Thymus (tissue), 11 donors: ENCODE measurements around the gene OR5I1. TPM values are rescaled to one million over a fixed set of nuclear protein-coding genes. Genes with fewer than 3 reads are reported as not detected.
"Not testable (repeated sequence)": the region's sequence is repeated elsewhere in the genome, so short reads cannot be mapped to it uniquely, and the experiment has no call there.

ENCODE experiments used
- DNase-seq, 9 donors: peaks; one replicate each; pipeline ENCODE4 v3.0.0-alpha.2; 2013; ENCODE audit warnings: low spot score in 9 of 9, low read depth in 6 of 9, missing footprints in 1 of 9
- H3K27ac ChIP-seq, 2 donors: one replicate each; pipeline ENCODE4 v1.5.1; 2013; ENCODE audit warnings: control low read depth in 1 of 2, low read depth in 1 of 2, low read length in 1 of 2, mild to moderate bottlenecking in 1 of 2, moderate library complexity in 1 of 2
- H3K27me3 ChIP-seq, 2 donors: one replicate each; pipeline ENCODE4 v1.5.1; 2013; ENCODE audit warnings: low read length in 1 of 2; ENCODE audit not compliant: control insufficient read depth in 2 of 2, insufficient read depth in 1 of 2
- H3K36me3 ChIP-seq, 2 donors: one replicate each; pipeline ENCODE4 v1.5.1; 2013; ENCODE audit warnings: low read length in 1 of 2, mild to moderate bottlenecking in 1 of 2, moderate library complexity in 1 of 2; ENCODE audit not compliant: control insufficient read depth in 2 of 2, insufficient read depth in 2 of 2
- H3K4me1 ChIP-seq, 2 donors: one replicate each; pipeline ENCODE4 v1.5.1; 2013; ENCODE audit warnings: low read length in 2 of 2; ENCODE audit not compliant: control insufficient read depth in 2 of 2, insufficient read depth in 2 of 2
- H3K4me3 ChIP-seq, 2 donors: one replicate each; pipeline ENCODE4 v1.5.1; 2013; ENCODE audit warnings: low read length in 2 of 2, control low read depth in 1 of 2, mild to moderate bottlenecking in 1 of 2
- H3K9me3 ChIP-seq, 2 donors: one replicate each; pipeline ENCODE4 v1.5.1; 2013; ENCODE audit warnings: low read length in 1 of 2, mild to moderate bottlenecking in 1 of 2; ENCODE audit not compliant: control insufficient read depth in 2 of 2, insufficient read depth in 1 of 2
- WGBS: extraction: QIAGEN DNeasy Blood & Tissue Kit; methylation state at CpG from one replicate; pipeline ENCODE4 v1.1.7; 2013; 5-methylcytosine and 5-hydroxymethylcytosine counted together
- polyA plus RNA-seq: library from polyadenylated mRNA; stranded (reverse); fragments of 200-250 nt; gene quantifications from one replicate; pipeline ENCODE4 v1.2.3, GENCODE V29; 2013
- total RNA-seq: library from RNA; stranded (reverse); fragments of 120-200 nt; gene quantifications from one replicate; pipeline ENCODE4 v1.2.4, GENCODE V29; 2013
- donor health status: healthy.

The OR5I1 gene
- total and polyA plus RNA-seq, 2 donors = not detected

DNA sequence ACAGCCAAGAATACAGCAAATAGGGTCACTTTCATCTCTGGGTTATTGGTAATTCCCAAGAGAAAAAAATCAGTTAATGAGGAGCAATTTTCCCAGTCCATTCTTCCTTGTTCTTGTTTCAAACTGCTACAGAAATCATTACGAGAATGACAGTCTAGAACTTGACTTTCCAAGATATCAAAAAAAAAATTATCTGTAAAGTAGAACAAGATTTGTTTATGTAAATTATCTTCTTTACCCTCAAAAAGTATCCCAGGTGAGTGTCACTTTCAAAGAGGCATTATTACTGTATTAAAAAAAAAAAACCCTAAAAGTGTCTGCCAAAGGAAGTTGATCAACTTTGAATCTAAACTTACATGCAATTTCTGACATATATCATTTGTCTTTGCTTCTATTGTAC is 21.7 kb downstream of the OR5I1 start, which contains the start of gene OR5W2:
OR5W2 (minus strand) TSS at position 101 of the 400 bp plus-strand sequence; CDS start at position 101, 0 bp downstream.
- H3K9me3 ChIP-seq = no peaks in the 10 kb centered on the region
- H3K4me1 ChIP-seq = no peaks in the 10 kb centered on the region
- H3K36me3 ChIP-seq = no peaks in the 10 kb centered on the region
- no peak within 1 kb of the TSS for H3K4me3 ChIP-seq
- WGBS = 84% methylated on average over 1 of the region's 1 CpG
- H3K27ac ChIP-seq = no peak within 1 kb of the TSS
- DNase-seq = no peak
- no peaks in the 10 kb centered on the region for H3K27me3 ChIP-seq

GRCh38 chr11:55902308-55902707 is 33.9 kb downstream of the OR5I1 start:
- H3K9me3 ChIP-seq = no peaks in the 10 kb centered on the region
- DNase-seq = no peak
- no peak overlapping the region for H3K27ac ChIP-seq
- WGBS = 49% methylated on average over 2 of the region's 2 CpGs
- H3K4me1 ChIP-seq = no peaks in the 10 kb centered on the region
- no peak overlapping the region for H3K4me3 ChIP-seq
- no peaks in the 10 kb centered on the region for H3K36me3 ChIP-seq
- H3K27me3 ChIP-seq = no peaks in the 10 kb centered on the region

DNA sequence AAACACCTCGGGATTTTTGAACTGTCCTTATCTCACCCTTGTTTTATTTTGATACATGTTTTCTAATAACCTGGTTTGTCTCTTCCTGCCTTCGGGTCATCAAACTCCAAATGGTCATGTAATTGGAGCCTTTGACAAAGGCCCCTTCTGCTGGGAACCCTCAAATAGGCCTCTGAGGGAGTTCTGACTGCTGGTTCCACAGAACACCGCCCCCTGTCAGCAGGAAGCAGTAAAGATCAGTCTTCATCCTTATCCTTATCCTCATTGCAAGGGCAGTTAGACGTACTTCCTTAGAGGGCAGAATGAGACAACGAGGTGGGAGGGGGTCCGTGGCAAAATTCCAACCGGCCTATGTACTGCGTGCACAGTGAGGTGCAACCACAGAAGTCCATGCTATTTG is 41.0 kb downstream of the OR5I1 start:
- H3K27me3 ChIP-seq = no peaks in the 10 kb centered on the region
- H3K4me3 ChIP-seq = no peak overlapping the region
- DNase-seq = no peak
- no peak overlapping the region for H3K27ac ChIP-seq
- no peaks in the 10 kb centered on the region for H3K4me1 ChIP-seq
- 66% methylated on average over 8 of the region's 8 CpGs for WGBS
- no peaks in the 10 kb centered on the region for H3K36me3 ChIP-seq
- peaks cover 0 to 4% of the 10 kb centered on the region in 2 donors for H3K9me3 ChIP-seq

- H3K27ac ChIP-seq, H3K4me1 ChIP-seq, H3K4me3 ChIP-seq, DNase-seq, H3K9me3 ChIP-seq, H3K36me3 ChIP-seq, H3K27me3 ChIP-seq: not testable (repeated sequence)
- 95% methylated on average over 9 of the region's 9 CpGs for WGBS
Measured at GRCh38 chr11:55885481-55885880, 50.7 kb downstream of the OR5I1 start.

Other genes with a start within 250 kb of the OR5I1 start
- not detected for gene OR5D13, start 163.0 kb downstream of the OR5I1 start, total RNA-seq
- gene OR5D13, start 163.0 kb downstream of the OR5I1 start, polyA plus RNA-seq = not detected
- gene OR5D14, start 140.8 kb downstream of the OR5I1 start, total RNA-seq = not detected
- gene OR5D14, start 140.8 kb downstream of the OR5I1 start, polyA plus RNA-seq = not detected
- not detected for gene OR5L1, start 125.0 kb downstream of the OR5I1 start, total RNA-seq
- not detected for gene OR5L1, start 125.0 kb downstream of the OR5I1 start, polyA plus RNA-seq
- gene OR5D18, start 116.8 kb downstream of the OR5I1 start, total RNA-seq = not detected
- gene OR5D18, start 116.8 kb downstream of the OR5I1 start, polyA plus RNA-seq = not detected
- gene OR5L2, start 109.2 kb downstream of the OR5I1 start, total RNA-seq = not detected
- gene OR5L2, start 109.2 kb downstream of the OR5I1 start, polyA plus RNA-seq = not detected
- not detected for gene OR5D16, start 97.6 kb downstream of the OR5I1 start, total RNA-seq
- not detected for gene OR5D16, start 97.6 kb downstream of the OR5I1 start, polyA plus RNA-seq
- not detected for gene TRIM51, start 53.1 kb downstream of the OR5I1 start, total RNA-seq
- gene TRIM51, start 53.1 kb downstream of the OR5I1 start, polyA plus RNA-seq = not detected
- not detected for gene OR5W2, start 21.8 kb downstream of the OR5I1 start, total RNA-seq
- gene OR5W2, start 21.8 kb downstream of the OR5I1 start, polyA plus RNA-seq = not detected
- gene OR10AG1, start 33.5 kb upstream of the OR5I1 start, total RNA-seq = not detected
- gene OR10AG1, start 33.5 kb upstream of the OR5I1 start, polyA plus RNA-seq = not detected
- not detected for gene OR5F1, start 58.2 kb upstream of the OR5I1 start, total RNA-seq
- gene OR5F1, start 58.2 kb upstream of the OR5I1 start, polyA plus RNA-seq = 0.02 TPM
- not detected for gene OR5AS1, start 91.3 kb upstream of the OR5I1 start, total RNA-seq
- not detected for gene OR5AS1, start 91.3 kb upstream of the OR5I1 start, polyA plus RNA-seq
- gene OR8I2, start 156.9 kb upstream of the OR5I1 start, total RNA-seq = not detected
- gene OR8I2, start 156.9 kb upstream of the OR5I1 start, polyA plus RNA-seq = not detected
- not detected for gene OR8H2, start 167.3 kb upstream of the OR5I1 start, total RNA-seq
- gene OR8H2, start 167.3 kb upstream of the OR5I1 start, polyA plus RNA-seq = not detected
- not detected for gene OR8H3, start 186.0 kb upstream of the OR5I1 start, total RNA-seq
- not detected for gene OR8H3, start 186.0 kb upstream of the OR5I1 start, polyA plus RNA-seq
- gene OR8J3, start 203.8 kb upstream of the OR5I1 start, total RNA-seq = not detected
- not detected for gene OR8J3, start 203.8 kb upstream of the OR5I1 start, polyA plus RNA-seq
- gene OR8K5, start 223.9 kb upstream of the OR5I1 start, total RNA-seq = not detected
- gene OR8K5, start 223.9 kb upstream of the OR5I1 start, polyA plus RNA-seq = not detected
- gene OR5J2, start 240.2 kb upstream of the OR5I1 start, total RNA-seq = not detected
- gene OR5J2, start 240.2 kb upstream of the OR5I1 start, polyA plus RNA-seq = 0.02 TPM